ENCODE results near the gene MPRIP. TPM values are rescaled to one million over a fixed set of nuclear protein-coding genes. Genes with fewer than 3 reads are reported as not detected.
A peak's percentile ranks its signal among the peaks of the same experiment; 100 is the strongest.

The MPRIP gene
- total RNA-seq, 6 experiments from 2014 or later: 39.0 to 97.6 (median 76.7) TPM

GRCh38 chr17:17171186-17171585, 128.9 kb downstream of the MPRIP start:
- H3K27ac ChIP-seq: no peak overlapping the region
- DNase-seq (peak in 1 of 3 donors; percentile 9), ATAC-seq (no peak)
- H3K4me3 ChIP-seq: no peak overlapping the region
- intact Hi-C loops (cut with DNase I): no loop called here
- peaks cover 0 to 59% (median 30%) of the 10 kb centered on the region in 4 donors for H3K36me3 ChIP-seq
- TF ChIP-seq CTCF (IDR thresholded peaks at IDR 0.05) (no peak), POLR2A (IDR thresholded peaks at IDR 0.05) (no peak)
- WGBS (ENCODE audit: insufficient coverage, low coverage, low lambda C conversion rate, missing lambda C conversion rate): 54% methylated on average over 4 of the region's 7 CpGs
- no peaks in the 10 kb centered on the region for H3K27me3 ChIP-seq
- H3K9me3 ChIP-seq: no peaks in the 10 kb centered on the region
- no peaks in the 10 kb centered on the region for H3K4me1 ChIP-seq

- Histone ChIP-seq H3K27me3 (no peaks in the 10 kb centered on the region), H3K27ac (no peak overlapping the region), H3K9me3 (no peaks in the 10 kb centered on the region), H3K4me1 (no peaks in the 10 kb centered on the region), H3K4me3 (no peak overlapping the region), H3K36me3 (peaks cover 0 to 60% (median 32%) of the 10 kb centered on the region in 4 donors)
- intact Hi-C loops (cut with DNase I): no loop called here
- peak; percentile 10 to 42 (median 38) for ATAC-seq
- 77% methylated on average over 15 of the region's 26 CpGs for WGBS (ENCODE audit: insufficient coverage, low coverage, low lambda C conversion rate, missing lambda C conversion rate)
- DNase-seq: peak in 1 of 3 donors; percentile 13
- TF ChIP-seq POLR2A (IDR thresholded peaks at IDR 0.05) (no peak), CTCF (IDR thresholded peaks at IDR 0.05) (no peak)
Observed at GRCh38 chr17:17172001-17172939, 130.0 kb downstream of the MPRIP start.

GRCh38 chr17:17172990-17173389, 130.7 kb downstream of the MPRIP start:
- Histone ChIP-seq H3K27ac (no peak overlapping the region), H3K4me1 (no peaks in the 10 kb centered on the region), H3K9me3 (no peaks in the 10 kb centered on the region), H3K4me3 (no peak overlapping the region), H3K27me3 (no peaks in the 10 kb centered on the region), H3K36me3 (peaks cover 0 to 60% (median 35%) of the 10 kb centered on the region in 4 donors)
- no peak for ATAC-seq
- TF ChIP-seq POLR2A (IDR thresholded peaks at IDR 0.05) (no peak), CTCF (IDR thresholded peaks at IDR 0.05) (no peak)
- intact Hi-C loops (cut with DNase I): no loop called here
- WGBS (ENCODE audit: insufficient coverage, low coverage, low lambda C conversion rate, missing lambda C conversion rate): 71% methylated on average over 4 of the region's 9 CpGs
- DNase-seq: no peak

- Histone ChIP-seq H3K27me3 (no peaks in the 10 kb centered on the region), H3K4me1 (no peaks in the 10 kb centered on the region), H3K36me3 (peaks cover 0 to 66% (median 37%) of the 10 kb centered on the region in 4 donors), H3K27ac (no peak overlapping the region), H3K4me3 (no peak overlapping the region), H3K9me3 (no peaks in the 10 kb centered on the region)
- TF ChIP-seq CTCF (IDR thresholded peaks at IDR 0.05) (no peak), POLR2A (IDR thresholded peaks at IDR 0.05) (no peak)
- ATAC-seq: no peak
- WGBS (ENCODE audit: insufficient coverage, low coverage, low lambda C conversion rate, missing lambda C conversion rate): 100% methylated on average over 1 of the region's 14 CpGs
- no peak for DNase-seq
- intact Hi-C loops (cut with DNase I): no loop called here
Observed at GRCh38 chr17:17173921-17174320, 131.7 kb downstream of the MPRIP start.
